NCI-H128 (cell line): ENCODE data around the gene SHCBP1.
"Not testable (repeated sequence)": the region's sequence is repeated elsewhere in the genome, so short reads cannot be mapped to it uniquely, and the experiment has no call there.

Experiments
- DNase-seq: peaks from one replicate; lab custom pipeline; 2025; ENCODE audit not compliant: unreplicated experiment; lab: John Stamatoyannopoulos, UW

SHCBP1 gene

DNA sequence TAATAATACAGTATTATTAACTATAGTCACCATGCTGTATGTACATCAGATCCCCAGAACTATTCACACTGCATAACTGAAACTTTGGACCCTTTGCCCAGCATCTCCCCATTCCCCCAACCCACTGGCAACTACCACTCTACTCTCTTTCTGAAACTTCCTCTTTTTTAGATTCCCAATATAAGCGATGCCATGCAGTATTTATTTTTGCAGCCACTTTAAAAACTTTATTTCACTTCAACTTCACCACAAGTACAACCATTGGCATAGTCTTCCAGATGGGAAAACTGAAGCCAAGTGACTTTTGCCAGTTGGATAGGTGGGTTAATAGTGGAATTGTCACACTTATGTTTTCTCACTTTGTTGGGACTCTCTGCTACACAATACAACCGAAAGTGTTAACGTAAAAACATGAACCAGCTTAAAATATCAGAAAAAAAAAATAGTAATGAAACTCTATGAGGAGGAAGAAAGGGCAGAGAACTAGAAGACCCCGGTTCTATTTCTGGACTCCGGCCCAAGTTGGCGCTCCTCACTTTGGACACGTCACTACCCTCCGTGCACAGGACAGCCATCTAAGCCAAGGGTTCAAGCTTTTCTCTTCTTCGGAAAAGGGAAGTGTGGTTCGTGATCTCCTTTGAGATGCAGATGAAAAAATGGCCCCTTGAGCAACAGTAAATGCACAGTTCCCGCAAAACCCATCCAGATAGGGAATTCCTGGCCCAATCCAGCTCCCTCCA is 743 bp downstream of the SHCBP1 start:
- DNase-seq, result no peak

DNA sequence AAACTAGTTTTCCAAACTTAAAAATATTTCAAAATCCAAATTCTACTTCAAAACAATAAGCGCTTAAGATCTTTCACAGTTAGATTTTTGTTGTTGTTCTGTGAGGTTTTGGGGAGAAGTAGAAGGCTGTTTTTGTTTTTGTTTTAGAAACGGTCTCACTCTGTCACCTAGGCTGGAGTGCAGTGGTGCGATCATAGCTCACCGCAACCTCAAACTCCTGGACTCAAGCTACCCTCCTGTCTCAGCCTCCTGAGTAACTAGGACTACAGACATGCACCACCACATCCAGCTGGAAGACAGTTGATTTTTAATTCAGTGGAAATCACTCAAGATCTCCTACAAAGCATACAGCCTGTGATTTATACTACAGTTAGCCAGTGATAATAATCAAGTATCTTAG is 2.7 kb downstream of the SHCBP1 start:
- DNase-seq, result no peak

DNA sequence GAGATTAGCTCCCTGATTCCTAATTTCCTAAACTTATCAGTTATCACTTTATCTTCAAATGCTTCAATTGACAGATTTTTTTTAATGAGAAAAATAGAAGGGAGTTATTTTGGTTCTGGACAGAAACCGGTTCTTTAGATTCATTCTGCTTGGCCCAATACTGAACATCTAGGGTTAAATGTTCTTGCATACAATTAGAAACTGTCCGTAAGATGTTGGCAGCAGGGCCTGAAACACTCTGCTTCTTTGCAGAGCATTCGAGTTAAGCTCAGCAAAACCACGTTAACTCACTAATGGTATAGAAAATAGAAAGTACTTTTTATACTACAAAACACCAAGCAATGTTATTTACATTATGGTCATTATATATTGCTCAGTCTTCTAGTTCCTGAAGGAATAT is 7.2 kb downstream of the SHCBP1 start:
- no peak for DNase-seq

DNA sequence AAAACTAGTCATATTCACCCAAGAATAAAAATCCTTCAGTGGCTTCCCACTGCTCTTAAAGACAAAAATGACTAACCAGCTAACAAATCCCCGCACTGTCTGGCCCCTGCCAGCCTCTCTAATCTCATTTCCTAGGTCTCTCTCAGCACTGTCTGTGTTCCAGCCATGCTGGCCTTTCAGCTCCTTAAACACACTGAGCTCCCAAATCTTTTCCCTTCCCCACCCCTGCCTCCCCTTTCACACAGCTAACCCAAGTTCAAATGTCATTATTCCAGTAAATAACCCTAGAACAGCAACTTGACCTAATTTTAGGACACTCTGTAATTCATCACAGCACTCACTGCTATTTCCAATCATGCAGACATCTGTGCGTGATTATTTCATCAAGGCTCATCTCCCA is 7.8 kb downstream of the SHCBP1 start:
- DNase-seq, result no peak

DNA sequence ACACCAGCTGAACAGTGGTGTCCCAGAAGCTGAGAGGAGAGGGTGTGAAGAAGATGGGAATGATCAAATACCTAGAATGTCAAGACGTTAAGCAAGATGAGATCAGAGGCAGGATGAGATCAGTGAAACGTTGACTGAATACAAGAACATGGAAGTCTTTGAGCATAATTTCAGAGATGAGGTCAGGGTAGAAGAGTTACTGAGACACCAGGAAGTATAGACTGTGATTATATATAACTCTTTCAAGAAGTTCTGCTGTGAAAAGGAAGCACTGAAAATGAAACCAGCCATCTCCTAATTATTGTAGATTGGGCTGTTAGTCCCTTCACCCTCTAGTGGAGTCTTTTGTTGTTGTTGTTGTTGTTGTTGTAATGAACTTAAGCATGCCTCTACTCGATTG is 9.1 kb downstream of the SHCBP1 start:
- no peak for DNase-seq

DNA sequence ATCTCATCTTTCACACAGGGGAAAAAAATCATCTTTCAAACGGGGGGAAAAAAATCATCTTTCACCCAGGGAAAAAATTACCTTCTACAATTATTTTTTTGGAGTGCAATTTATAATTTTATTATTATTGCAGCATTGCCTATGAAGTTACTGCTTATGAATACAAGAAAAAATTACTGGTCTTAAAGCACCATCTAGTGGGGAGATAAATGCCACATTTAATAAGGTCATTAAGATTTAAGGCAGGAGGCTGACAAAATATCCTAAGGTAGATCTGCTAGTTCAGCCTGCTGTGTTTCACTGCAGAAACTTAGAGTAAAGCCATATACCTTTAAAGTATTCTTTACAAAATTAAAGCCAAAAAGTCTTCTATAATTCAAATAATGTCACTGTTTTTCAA is 13.7 kb downstream of the SHCBP1 start:
- no peak for DNase-seq

DNA sequence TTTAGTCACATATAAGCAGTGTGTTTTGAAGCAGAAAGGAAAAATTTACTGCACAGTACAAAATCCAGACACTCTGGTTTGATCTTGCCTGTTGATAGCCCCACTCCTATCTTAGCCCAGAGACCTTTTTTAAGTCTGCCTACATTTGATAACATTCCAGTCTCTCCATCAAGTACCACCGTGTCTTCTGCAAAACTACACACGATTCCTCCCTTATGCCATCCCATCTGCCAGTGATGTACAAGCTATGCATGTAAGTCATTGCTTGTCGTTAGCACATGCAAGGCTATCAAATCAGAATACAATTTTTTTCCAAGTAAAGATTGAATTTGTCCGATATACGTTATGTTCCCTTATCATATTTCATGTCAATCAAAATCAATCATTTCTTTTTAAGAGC is 14.9 kb downstream of the SHCBP1 start:
- DNase-seq, result no peak

DNA sequence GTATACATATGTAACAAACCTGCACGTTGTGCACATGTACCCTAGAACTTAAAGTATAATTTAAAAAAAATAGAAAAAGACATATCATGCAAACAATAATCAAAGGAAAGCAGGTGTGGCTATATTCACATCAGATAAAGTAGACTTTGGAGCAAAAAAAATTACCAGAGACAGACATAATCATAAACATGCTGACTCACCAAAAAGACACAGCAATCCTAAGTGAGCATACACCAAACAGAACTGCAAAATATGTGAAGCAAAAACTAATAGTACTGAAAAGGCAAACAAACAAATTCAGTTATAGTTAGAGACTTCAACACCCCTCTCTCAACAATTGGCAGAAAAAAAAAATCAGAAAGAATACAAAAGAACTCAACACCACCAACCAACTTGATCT is 29.9 kb downstream of the SHCBP1 start:
- DNase-seq, result no peak

DNA sequence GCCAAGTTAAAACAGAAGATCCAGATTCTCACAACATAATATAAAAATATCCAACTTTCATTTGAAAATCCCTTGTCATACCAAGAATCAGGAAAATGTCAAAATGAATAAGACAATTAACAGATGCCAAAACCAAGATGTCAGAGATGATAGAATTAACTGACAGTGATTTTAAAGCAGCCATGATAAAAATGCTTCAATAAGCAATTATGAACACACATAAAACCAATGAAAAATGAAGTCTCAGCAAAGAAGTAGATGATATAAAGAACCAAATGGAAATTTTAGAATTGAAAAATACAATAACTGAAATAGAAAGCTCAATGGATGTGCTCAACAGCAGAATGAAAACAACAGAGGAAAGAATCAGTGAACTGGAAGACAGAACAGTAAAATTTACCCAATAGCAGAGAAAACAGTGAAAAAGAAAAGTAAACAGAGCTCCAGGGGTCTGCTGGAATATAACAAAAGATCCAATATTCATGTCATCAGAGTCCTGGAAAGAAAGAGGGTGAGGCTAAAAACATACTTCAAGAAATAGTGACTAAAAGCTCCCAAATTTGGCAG is 35.1 kb downstream of the SHCBP1 start:
- DNase-seq, result no peak

DNA sequence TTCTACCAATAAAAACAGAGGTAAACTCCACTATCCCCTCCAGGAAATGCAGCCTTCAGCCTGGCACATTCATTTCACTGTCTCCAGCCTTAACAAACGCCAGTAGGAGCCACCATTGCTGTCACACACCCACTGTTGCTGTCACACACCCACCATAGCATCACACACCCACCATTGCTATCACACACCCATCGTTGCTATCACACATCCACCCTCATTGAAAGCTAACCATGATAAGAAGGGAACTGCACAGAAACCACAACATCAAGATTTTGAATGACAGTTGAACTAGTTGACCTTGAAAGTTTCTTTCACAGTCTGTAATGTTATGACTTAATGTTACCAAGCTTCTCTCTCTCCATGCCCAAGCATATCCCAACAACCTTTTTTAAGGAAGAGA is 38.1 kb downstream of the SHCBP1 start:
- DNase-seq, result no peak

DNA sequence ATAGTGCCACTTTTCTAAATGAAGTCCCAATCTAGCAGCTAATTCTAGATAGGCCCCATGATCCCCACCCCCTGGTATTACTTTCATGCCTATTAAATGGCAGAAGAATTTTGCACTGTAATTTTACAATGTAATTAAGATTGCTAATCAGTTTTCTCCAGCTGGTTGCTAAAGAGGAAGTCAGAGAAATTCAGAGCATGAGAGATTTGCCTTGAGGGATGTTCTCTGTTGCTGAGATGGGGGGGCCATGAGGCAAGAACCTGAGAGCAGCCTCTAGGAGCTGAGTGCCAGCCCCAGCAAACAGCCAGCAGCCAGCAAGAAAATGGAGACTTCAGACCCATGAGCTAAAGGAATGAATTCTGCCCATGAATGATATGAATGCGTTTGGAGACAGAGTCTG is 38.9 kb downstream of the SHCBP1 start:
- no peak for DNase-seq

DNA sequence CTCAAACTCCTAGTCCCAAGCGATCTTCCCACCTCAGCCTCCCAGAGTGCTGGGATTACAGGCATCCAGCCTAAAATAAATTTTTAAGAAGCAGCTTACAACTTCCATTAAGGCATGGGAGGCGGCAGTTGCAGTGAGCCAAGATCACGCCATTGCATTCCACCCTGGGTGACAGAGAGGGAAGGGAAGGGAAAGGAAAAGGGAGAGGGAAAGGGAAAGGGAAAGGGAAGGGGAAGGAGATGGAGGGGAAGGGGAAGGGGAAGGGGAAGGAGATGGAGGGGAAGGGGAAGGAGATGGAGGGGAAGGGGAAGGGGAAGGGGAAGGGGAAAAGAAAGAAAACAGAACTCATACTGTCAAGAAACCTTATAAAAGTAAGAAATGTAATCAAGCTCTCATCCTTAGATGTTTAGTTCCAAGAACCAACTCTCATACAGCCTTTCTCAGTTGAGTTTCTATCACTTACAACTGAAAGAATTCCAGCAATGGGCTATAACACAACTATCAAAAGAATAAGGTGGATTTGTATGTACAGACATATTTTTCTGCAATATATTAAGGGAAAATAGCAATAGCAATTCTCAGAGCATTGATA is 43.1 kb downstream of the SHCBP1 start:
- no peak for DNase-seq

DNA sequence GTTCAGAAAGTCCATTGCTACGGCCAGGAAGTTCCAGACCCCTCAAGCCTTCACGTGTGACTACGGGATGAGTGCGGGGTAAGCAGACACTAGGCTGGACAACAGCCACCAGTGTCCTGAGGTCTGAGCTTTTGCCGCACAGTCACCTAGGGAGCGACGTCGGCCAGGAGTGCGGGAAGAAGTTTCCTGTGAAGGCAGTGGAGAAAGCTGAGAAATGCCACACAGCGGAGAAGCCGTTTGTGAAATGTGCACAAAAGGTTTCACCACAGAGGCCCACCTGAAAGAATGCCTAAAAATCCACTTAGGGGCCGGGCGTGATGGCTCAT is 47.4 kb downstream of the SHCBP1 start:
- no peak for DNase-seq

DNA sequence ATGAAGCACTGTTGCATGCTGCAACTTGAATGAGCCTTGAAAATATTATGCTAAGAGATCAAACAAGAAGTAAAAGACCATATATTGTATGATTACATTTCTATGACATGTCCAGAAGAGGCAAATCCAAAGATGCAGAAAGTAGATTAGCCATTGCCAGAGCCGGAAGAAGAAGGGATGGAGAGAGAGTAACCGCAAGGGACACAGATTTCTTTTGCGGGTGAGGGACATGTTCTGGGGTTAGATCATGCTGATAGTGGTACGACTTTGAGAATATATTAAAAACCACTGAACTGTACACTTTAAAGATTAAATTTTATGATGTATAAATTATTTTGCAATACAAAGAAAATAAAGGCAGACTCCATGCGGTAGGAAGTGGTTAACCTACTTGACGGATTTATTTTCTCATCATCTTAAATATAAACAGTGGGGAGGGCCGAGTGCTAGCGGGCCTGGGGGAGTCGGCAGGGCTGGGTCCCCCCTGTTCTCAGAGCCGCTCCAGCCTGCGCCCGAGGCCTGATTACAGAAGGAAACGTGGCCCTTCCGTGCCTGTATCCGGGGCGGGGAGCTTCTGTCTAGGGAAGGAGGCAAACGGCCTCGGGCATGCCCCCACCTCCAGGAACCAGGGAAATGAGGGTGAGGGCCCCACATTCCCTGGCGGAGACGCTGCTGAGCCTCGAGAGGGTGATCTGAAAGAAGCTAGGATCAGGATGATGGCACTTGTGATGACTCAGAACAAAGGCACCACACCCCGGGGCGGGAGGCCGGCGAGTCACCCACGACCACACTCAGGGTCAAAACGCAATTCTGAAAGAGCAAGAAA is 48.0 kb downstream of the SHCBP1 start:
- DNase-seq, result no peak

DNA sequence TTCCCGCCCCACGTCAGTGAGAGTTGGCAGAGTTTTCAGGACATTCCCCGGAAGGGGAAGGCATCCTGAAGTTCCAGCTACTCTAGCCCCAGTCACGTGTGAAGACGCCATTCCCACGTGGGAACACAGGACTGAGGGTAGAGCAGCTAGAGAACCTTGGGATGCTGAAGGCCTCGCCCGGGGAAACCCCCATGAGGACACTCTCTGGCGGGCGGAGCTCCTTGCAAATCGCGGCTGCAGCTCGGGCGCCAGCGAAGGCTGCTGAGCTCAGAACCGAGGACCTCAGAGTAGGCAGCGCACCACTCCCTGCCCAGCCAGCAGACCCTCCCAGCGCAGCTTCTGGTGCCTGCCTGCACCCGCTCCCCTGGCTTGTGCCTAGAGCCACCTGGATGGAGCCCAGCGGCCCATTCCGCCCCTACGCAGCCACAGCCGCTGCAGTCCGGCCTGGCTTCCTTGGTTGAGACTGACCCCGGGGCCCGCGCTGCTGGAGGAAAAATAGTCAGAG is 51.9 kb downstream of the SHCBP1 start:
- DNase-seq, result no peak

DNA sequence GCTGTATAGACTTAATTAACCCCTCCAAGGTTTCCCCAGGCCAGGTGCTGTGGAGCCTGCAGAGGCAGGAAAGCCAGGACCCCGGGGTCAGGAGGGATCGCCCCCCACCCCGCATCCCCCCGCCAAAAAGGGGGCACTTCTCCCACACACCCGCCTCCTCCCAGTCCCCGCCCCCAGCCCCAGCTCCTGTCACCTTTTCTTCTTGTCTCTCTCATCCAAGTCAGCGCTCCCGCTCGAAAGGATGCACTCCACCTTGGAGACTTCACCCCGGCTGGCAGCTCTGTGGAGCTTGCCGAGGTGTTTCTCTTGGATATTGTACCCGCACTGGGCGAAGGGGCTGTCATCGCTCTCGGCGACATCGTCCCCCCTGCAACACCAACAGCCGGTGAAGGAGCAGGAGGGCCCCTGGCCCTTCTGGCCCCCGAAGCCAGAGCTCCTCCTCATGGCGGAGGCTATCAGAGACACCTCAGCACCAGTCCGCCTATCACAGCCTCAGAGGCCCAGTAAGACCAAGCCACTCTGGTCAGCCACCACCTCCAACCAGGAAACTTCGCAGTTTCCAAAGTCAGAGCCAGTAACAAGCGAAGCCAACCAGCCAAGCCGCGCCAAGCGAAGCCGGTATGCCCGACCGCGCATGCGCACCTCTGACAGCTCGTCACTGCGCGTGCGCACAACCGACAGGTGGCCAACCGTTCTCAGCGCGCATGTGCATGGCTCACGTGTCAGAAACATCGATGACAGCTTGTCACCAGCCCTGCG is 52.5 kb downstream of the SHCBP1 start:
- no peak for DNase-seq

DNA sequence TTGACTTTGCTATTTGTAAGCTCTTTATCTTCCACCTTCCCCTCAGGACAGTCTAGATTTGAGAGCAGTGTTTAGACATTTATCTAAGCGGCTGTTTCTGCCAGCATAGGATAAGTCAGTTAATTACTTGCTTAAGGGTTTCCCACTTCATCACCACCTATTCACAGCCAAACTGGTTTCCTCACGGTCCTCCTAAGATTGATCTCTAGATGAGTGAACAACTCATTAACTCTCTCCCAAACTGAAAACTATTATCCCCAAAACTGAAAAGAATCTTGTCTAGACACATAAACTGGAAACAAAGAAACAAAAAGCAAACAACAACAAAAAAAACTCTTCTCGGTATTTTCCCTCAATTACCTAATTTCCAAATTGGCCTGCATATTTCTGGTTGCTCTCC is 58.2 kb downstream of the SHCBP1 start:
- DNase-seq, result no peak

DNA sequence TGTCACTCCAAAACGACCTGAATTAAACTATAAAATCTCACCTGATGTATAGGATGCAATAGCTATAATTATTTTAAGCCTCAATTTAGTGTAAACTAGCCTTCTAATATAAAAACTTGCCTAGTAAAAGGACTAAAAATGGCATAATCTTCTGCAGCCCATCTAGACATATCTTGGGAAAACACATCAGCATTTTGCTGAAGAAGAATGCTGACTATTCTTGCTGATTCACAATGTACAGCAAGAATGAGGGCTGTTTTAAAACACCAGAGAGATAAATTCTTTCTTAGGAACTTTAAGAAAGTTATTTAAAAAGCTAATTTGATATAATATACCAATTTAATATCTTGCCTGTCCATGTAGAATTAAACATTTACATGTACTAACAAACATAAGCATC is 63.2 kb downstream of the SHCBP1 start:
- no peak for DNase-seq

DNA sequence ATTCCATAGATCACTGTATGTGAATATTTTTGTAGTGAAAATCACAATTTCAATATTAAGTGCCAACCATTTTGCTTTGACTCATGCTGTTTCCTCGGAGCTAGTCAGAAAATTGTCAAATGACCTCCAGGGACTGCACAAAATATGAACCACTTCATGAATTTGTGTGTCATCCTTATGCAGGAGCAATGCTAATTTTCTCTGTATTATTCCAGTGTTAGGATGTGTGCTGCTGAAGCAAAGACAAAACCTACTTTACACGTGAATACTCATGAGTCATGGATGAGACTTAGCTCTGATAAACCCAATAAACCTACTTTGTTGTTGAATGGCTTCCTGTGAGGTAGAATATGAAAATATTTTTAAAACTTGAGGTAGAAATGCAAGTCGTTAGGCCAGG is 65.2 kb downstream of the SHCBP1 start:
- DNase-seq, result no peak

DNA sequence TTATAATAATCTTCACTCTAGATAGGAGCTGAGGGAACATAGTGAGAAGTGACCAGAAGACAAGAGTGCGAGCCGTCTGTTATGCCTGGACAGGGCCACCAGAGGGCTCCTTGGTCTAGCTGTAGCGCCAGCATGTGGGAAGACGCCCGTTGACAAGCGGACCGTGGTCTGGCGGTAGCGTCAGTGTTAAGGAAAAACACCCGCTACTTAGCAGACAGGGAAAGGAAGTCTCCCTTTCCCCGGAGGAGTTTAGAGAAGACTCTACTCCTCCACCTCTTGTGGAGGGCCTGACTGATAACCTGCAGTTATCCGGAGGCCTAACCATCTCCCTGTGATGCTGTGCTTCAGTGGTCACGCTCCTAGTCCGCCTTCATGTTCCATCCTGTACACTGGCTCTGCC is 66.7 kb downstream of the SHCBP1 start:
- not testable (repeated sequence) for DNase-seq

DNA sequence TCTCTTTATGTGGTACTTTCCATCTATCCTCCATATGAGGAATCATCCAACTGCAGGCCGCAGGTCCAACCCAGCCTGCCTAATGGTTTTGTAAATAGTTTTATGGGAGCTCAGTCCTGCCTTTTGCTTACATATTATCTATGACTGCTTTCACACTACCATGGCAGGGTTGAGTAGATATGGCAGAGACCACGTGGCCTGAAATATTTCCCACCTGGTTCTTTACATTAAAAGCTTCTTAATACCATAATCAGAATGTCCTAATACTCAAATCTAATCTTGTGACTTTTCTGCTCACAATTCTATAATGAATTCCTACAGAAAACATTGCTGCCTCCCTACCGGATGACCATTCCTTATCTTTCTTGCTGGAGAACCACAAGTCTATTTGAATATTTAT is 71.7 kb downstream of the SHCBP1 start:
- no peak for DNase-seq
